Epidermal melanocyte (primary cell): ENCODE measurements around the gene RACGAP1.
"Not testable (repeated sequence)": the region's sequence is repeated elsewhere in the genome, so short reads cannot be mapped to it uniquely, and the experiment has no call there.

Source experiments
- DNase-seq: peaks from one replicate; pipeline ENCODE4 v3.0.0; 2011; ENCODE audit warnings: low spot score; ENCODE audit not compliant: insufficient read length

Gene RACGAP1

DNA sequence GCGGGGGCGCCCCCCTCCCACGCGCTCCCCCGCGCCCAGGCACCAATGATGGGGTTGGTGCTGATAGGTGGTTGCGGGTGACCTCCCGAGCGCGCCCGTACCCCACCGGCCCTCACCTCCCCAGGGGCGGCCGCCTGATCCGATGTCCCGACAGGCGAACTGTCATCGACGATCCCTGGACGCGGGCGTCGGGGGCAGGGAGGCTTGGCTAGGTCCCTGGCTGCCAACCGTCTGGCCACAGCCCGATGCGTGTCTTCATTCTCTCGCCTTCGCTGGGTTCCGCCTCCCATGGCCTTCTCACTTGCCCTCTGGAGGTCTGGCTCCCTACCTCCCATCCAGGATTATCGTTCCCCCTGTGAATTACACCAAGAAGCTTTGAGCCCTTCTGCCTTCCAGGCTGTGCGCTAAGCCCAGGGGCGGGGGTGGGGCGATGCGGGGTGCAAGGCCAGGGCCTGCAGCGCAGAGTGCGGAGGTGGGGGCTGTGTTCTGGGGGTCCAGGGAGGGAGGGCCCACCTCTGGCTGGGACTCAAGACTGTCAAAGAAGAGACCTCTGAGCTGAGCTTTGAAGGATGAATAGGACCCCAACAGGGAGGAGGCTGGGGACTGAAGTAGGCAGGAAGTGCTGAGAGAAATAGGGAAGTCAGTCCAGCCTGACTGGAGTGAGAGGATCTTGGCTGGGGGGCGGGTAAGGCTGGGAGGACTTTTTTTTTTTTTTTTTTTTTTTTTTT, 7.7 kb upstream of the RACGAP1 start:
- DNase-seq = no peak

- DNase-seq = no peak
Measured at GRCh38 chr12:50032515-50032853, 7.2 kb upstream of the RACGAP1 start.

GRCh38 chr12:50030449-50030848, 5.2 kb upstream of the RACGAP1 start:
- not testable (repeated sequence) for DNase-seq

- no peak for DNase-seq
Measured at GRCh38 chr12:50026691-50027090, 1.4 kb upstream of the RACGAP1 start.

GRCh38 chr12:50024805-50025186, 498 bp downstream of the RACGAP1 start:
- no peak for DNase-seq

DNA sequence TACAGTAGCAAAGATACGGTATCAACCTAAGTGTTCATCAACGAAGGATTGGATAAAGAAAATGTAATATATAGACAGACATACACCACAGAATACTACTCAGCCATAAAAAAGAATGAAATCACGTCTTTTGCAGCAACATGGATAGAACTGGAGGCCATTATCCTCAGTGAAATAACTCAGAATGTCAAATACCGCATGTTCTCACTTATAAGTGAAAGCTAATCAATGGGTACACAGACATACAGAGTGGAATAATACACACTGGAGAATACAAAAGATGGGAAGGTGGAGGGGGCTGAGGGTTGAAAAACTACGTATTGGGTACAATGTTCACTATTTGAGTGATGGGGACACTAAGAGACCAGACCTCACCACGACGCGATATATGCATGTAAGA, 1.1 kb downstream of the RACGAP1 start:
- no peak for DNase-seq

DNA sequence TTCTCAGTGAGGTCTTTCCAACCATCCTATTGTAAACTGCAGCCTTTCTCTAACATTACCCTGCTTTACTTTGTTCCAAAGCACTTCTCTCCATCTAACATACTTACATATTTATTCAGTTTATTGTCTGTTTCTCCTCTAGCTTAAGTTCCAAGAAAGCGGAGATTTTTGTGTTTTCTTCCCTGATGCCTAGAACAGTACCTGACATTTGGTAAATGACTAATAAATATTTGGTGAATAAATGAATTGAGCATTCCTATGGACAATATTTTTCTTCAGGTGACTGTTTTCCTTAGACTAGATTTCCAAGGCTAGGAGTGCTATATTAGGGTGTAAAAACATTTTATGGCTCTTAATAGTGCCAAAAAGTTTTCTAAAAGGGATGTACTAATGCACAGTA, 2.4 kb downstream of the RACGAP1 start:
- DNase-seq = no peak

DNA sequence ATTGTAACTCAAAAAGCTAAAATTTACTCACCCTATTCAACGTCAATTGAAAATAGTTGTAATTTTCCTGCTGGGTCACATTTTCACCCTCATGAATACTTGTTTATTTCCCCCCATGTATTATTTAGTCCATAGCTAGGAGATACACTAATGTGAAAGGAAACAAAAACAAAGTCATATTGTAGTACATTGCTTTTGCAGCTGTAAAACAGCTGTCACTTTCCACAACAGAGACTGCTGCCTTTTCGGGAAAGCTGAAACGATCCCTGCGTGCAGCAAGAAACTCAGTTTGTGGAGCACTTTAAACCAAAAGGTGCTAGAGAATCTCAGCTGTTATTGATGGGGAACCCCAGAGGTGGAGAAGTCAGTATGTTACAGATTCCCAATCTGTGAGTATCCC, 4.3 kb downstream of the RACGAP1 start:
- no peak for DNase-seq

GRCh38 chr12:50019524-50019923, 5.8 kb downstream of the RACGAP1 start:
- no peak for DNase-seq

DNA sequence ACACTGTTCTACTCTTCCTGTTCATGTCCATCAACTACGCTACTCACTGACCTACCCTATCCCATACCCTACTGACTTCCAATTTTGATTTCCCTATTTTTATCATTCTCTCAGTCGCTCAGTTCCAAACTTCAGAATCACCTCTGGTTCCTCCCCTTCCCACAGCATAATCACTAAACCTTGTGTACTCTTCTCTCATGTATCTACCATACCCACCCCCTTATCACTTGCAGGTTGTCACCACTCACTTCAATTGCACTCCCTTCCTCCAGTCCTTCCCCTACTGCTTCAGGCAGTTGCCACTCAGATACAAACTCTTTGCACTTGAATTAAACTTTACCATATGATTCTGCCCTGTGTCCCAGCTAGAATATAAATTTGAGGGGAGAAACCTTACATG, 6.3 kb downstream of the RACGAP1 start:
- DNase-seq = no peak

DNA sequence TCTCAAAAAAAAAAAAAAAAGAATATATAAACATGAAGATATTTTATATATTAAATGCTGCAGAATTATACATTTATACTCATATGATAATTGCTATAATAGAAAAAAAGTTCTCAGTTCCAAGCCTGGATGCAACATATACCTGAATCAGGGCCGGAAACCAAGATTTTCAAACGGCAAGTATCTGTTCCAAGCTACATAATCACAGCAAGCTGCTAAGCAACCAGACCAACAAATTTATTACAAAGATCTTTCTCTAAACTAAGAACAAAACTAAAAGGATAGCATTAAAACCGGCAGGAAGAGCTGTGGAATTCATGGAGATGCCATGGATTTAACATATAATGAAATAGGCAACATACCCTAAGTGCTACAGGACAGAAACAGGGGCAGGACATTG, 7.1 kb downstream of the RACGAP1 start:
- no peak for DNase-seq

- no peak for DNase-seq
Measured at GRCh38 chr12:50017641-50018040, 7.7 kb downstream of the RACGAP1 start.

GRCh38 chr12:50016501-50017475, 8.5 kb downstream of the RACGAP1 start:
- no peak for DNase-seq

GRCh38 chr12:50014342-50014741, 11.0 kb downstream of the RACGAP1 start:
- no peak for DNase-seq

GRCh38 chr12:50013361-50014147, 11.7 kb downstream of the RACGAP1 start:
- DNase-seq = no peak

GRCh38 chr12:50006754-50007442, 18.4 kb downstream of the RACGAP1 start:
- no peak for DNase-seq

DNA sequence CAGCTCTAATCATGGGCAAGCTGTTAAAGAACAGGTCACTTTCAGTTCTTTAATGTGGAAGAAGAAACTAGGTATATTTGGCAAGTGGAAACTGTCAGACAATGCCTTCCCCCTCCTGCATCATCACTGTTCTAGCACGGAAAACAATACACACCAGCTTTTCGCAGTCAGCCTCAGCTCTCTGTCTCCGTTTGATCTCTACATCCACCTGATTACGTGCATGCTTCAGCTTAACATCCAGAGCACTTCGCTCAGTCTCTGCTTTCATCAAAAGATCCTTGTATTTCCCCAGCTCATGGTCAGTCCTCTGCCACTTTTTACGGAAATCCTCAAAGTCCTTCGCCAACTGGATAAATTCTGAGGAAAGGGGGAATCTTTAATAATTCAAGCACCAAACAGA, 19.0 kb downstream of the RACGAP1 start:
- no peak for DNase-seq

GRCh38 chr12:50005175-50005574, 20.1 kb downstream of the RACGAP1 start:
- no peak for DNase-seq

DNA sequence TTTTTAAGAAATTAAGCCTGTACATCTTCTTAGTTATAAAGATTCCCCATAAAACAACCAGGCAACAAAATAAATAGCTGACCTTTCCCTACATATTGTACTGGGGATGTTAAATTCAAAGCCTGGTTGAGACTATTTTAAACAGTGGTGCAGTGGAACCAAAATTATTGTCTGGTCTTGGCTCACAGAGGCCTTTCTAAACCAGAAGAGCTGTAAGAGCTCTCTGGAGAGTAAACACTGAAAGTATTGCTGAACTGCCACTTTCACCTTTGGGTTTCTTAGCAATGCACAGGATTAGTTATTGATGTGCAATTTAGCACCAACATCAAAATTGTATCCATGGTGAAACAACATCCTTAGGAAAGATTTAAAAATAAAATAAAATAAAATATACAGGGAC, 20.6 kb downstream of the RACGAP1 start:
- DNase-seq = no peak

- no peak for DNase-seq
Measured at GRCh38 chr12:50003595-50003994, 21.7 kb downstream of the RACGAP1 start.

GRCh38 chr12:49998453-49998852, 26.8 kb downstream of the RACGAP1 start:
- DNase-seq = no peak
